Transverse colon (tissue), 4 donors: ENCODE data around the gene LAMC1. TPM values are rescaled to one million over a fixed set of nuclear protein-coding genes. Genes with fewer than 3 reads are reported as not detected.

ENCODE experiments used
- DNase-seq: peaks from one replicate; pipeline ENCODE4 v3.0.0-alpha.2; 2019
- H3K27ac ChIP-seq, 4 donors: fragments of 200-600 bp; sonication (generic); 2 replicates each; pipeline ENCODE4 v1.5.1; 2016 to 2018; ENCODE audit warnings: inconsistent platforms in 4 of 4
- H3K27me3 ChIP-seq: fragments of 200-600 bp; sonication (generic); 2 replicates; pipeline ENCODE4 v1.5.1; 2017; ENCODE audit warnings: inconsistent platforms
- H3K36me3 ChIP-seq, 4 donors: fragments of 200-600 bp; sonication (generic); 2 replicates each; pipeline ENCODE4 v1.5.1; 2017 to 2019; ENCODE audit warnings: inconsistent platforms in 4 of 4
- H3K4me1 ChIP-seq, 4 donors: fragments of 200-600 bp; sonication (generic); 2 replicates each; pipeline ENCODE4 v1.5.1; 2017 to 2020; ENCODE audit warnings: inconsistent platforms in 4 of 4
- H3K4me3 ChIP-seq, 4 donors: fragments of 200-600 bp; sonication (generic); 1 replicate in 1 of 4; 2 replicates in 3 of 4; pipeline versions ENCODE4 v1.5.1 to v1.6.1; 2017 to 2019; ENCODE audit warnings: inconsistent platforms in 4 of 4
- H3K9me3 ChIP-seq, 2 donors: fragments of 200-600 bp; sonication (generic); 2 replicates each; pipeline ENCODE4 v1.5.1; 2017 to 2019; ENCODE audit warnings: inconsistent platforms in 2 of 2
- CTCF ChIP-seq, 5 experiments: fragments of 200-600 bp in 3 of 5; fragments of 450-650 bp in 2 of 5; sonication (generic) in 3 of 5; IDR thresholded peaks; 1 replicate in 2 of 5; 2 replicates in 3 of 5; pipeline ENCODE4 v1.5.1; 2016 to 2017; ENCODE audit warnings: antibody characterized with exemption in 5 of 5, inconsistent platforms in 3 of 5, mild to moderate bottlenecking in 2 of 5, moderate library complexity in 1 of 5
- EP300 ChIP-seq: sonication (generic); formaldehyde crosslinking; IDR thresholded peaks from one replicate; pipeline ENCODE4 v1.6.1; 2017; ENCODE audit warnings: antibody characterized with exemption, low read depth
- POLR2A ChIP-seq: fragments of 450-650 bp; IDR thresholded peaks from one replicate; pipeline ENCODE4 v1.6.1; 2016; ENCODE audit warnings: antibody characterized with exemption, mild to moderate bottlenecking, moderate library complexity
- POLR2AphosphoS5 ChIP-seq, 3 donors: sonication (generic); formaldehyde crosslinking; IDR thresholded peaks; one replicate each; pipeline ENCODE4 v1.6.1; 2016; ENCODE audit warnings: antibody characterized with exemption in 3 of 3
- WGBS, 2 donors: methylation state at CpG; one replicate each; pipeline ENCODE4 v1.1.5; 2018; ENCODE audit warnings: low coverage in 1 of 2; 5-methylcytosine and 5-hydroxymethylcytosine counted together
- in situ Hi-C, 4 donors: fragments of 200-750 bp; cut with MboI; loops; one replicate each; pipeline versions ENCODE4 v1.15.0 to v1.15.1; 2017; ENCODE audit warnings: low sequenced_read_pairs in 3 of 4, low pct_ligation_motif_present in 1 of 4, low pct_unique_long_range_greater_than_20kb in 1 of 4
- intact Hi-C: fragments of 100-400 bp; cut with DNase I; formaldehyde crosslinking; loops from one replicate; pipeline ENCODE4 v1.15.1; 2023; ENCODE audit warnings: low total_unique reads
- total RNA-seq, 4 donors: library from RNA; depleted of rRNA; stranded (reverse); fragments of >200 nt; gene quantifications; one replicate each; pipeline ENCODE4 v1.1.0, GENCODE V29; 2016

The LAMC1 gene
- total RNA-seq, 4 donors from 2014 or later, result 77.7 to 633 (median 138) TPM

DNA sequence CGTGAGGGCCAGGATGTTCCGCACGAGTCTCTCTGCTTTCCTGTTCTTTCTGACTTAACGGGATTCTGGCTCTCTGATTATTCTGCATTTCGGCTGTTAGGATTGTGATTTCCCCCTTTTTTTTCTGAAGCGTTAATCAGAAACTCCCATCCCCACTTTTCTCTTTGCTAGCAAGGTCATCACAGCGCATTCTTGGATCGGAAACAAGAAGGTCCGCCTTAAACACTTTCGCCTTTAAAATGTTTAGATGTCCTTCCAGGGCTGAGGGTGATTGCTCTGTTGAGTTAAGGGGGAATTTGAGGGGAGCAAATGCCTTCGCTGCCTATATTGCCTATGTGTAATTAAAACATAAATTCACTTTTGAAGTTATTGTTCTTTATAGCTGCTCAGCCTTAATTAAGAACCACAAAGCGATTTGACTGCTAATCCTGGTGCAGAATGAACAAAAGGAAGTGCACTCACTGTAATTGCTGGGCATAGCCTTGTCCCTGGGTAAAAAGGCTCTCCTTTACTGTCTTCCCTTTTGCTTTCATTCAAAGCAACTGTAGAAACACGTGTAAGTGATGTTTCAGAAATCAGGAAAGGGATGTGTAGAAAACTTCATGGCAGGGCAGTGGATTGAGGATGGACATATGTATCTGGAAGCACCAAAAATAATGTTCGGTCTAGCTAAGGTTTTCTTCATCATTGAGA lies 1.2 kb downstream of the LAMC1 start:
- Histone ChIP-seq H3K9me3 (no peaks in the 10 kb centered on the region), H3K27me3 (peaks cover 6% of the 10 kb centered on the region), H3K27ac (peak overlapping the region; percentile 96 to 99 (median 97)), H3K36me3 (no peaks in the 10 kb centered on the region), H3K4me1 (peaks cover 0 to 39% (median 13%) of the 10 kb centered on the region in 4 donors), H3K4me3 (peak overlapping the region; percentile 77 to 88 (median 86))
- no peak for DNase-seq
- TF ChIP-seq POLR2AphosphoS5 (IDR thresholded peaks at IDR 0.05), result no peak
- intact Hi-C loops, result loop anchor here (10.0 kb wide), 2 partner anchors 60 to 190 kb away; no protein-coding TSS in a partner anchor
- in situ Hi-C loops, result no loop called here
- 5 to 7% methylated on average over 10 to 14 of the region's 14 CpGs for WGBS, 2 donors

- no peaks in the 10 kb centered on the region for H3K9me3 ChIP-seq
- H3K36me3 ChIP-seq, result no peaks in the 10 kb centered on the region
- H3K27me3 ChIP-seq, result peaks cover 6% of the 10 kb centered on the region
- H3K4me1 ChIP-seq, result peaks cover 0 to 44% (median 16%) of the 10 kb centered on the region in 4 donors
- H3K27ac ChIP-seq, result peak overlapping the region; percentile 96 to 99 (median 97)
- TF ChIP-seq POLR2AphosphoS5 (IDR thresholded peaks at IDR 0.05) (no peak), CTCF (IDR thresholded peaks at IDR 0.05) (no peak), POLR2A (no peak), EP300 (no peak)
- DNase-seq, result no peak
- in situ Hi-C loops (no loop called here), intact Hi-C loops (loop anchor here (10.0 kb wide), 2 partner anchors 60 to 190 kb away; no protein-coding TSS in a partner anchor)
- 25 to 32% methylated on average over 3 of the region's 3 CpGs for WGBS, 2 donors
- H3K4me3 ChIP-seq, result peak overlapping the region; percentile 77 to 88 (median 86)
These were observed 1.8 kb downstream of the LAMC1 start for GRCh38 chr1:183025010-183025337.

DNA sequence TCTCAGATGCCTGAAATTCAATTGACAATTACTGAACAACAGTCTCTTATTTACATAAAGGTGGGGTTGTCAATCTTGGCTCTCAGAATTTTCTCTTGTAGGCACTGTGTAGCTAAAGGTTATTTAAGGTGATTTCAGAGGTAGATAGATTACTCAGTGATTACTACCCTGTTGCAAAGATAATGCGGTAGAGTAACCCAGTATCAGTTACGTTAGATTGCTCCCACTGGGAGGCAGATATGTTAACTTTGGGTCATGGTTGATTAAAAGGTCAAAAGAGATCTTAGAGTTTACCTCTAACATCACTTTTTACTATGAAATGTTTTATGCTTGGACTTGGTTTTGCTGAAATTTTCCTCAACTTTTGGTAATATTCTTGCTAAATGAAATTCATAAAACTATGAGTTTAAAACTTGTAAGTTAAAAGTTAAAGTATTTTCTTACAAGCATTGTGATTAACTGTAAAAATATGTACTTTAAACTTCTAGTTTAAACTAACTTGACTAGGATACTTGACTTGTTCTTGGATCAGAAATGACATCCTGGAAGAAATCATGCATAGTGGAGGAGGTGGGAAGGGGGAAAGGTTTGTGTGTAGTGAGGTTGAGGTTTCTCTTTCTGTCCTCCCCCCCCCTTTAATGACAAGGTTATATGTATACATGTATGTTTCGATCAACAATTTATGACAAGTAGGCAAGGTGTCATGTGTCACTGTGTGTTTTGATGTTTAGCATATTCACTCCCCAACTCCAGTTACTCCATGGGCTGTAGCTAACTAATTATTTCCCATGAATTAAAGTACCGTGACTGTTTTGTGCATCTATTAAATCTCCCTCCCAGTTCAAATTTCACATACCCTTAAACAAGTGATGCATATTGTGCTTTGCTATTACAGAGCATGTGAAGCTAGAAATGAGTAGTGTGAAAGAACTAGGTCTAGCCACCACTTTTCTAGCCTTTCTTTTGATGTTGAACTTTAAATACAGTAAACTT lies 2.9 kb downstream of the LAMC1 start:
- Histone ChIP-seq H3K4me3 (peak overlapping the region in 3 of 4 donors; percentile 77 to 87 (median 84)), H3K27ac (peak overlapping the region; percentile 96 to 99 (median 97)), H3K27me3 (peaks cover 5% of the 10 kb centered on the region), H3K9me3 (no peaks in the 10 kb centered on the region), H3K4me1 (peaks cover 5 to 52% (median 17%) of the 10 kb centered on the region in 4 donors), H3K36me3 (no peaks in the 10 kb centered on the region)
- in situ Hi-C loops, result no loop called here
- WGBS, 2 donors, result 27 to 51% methylated on average over 4 of the region's 4 CpGs
- TF ChIP-seq EP300, result no peak
- TF ChIP-seq CTCF (IDR thresholded peaks at IDR 0.05), result no peak
- TF ChIP-seq POLR2A, result no peak
- TF ChIP-seq POLR2AphosphoS5 (IDR thresholded peaks at IDR 0.05), result no peak
- DNase-seq, result no peak
- intact Hi-C loops, result loop anchor here (10.0 kb wide), 2 partner anchors 61 to 189 kb away; no protein-coding TSS in a partner anchor

DNA sequence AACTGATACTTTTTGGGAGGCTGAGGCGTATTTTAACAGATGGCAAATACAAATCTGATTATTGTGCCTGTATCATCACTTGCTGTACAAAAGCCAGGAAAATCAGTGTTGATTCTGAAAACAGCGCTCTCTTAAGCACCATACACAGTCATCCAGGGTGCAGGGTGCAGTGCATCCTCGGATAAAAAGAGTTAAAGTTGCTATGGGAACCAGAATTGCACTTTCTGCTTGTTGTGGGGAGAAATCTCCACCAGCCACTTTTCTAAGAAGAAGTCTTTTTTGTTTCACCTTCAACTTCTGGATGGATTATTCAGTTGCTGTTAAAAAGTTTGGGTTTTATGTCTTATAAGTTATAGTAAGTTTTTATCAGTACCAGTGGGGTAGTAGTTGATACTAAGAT lies 3.8 kb downstream of the LAMC1 start:
- no peak for DNase-seq
- intact Hi-C loops, result loop anchor here (10.0 kb wide), 2 partner anchors 62 to 188 kb away; no protein-coding TSS in a partner anchor
- Histone ChIP-seq H3K27me3 (no peaks in the 10 kb centered on the region), H3K36me3 (no peaks in the 10 kb centered on the region), H3K4me3 (peak overlapping the region in 2 of 4 donors; percentile 77 to 84), H3K4me1 (peaks cover 5 to 56% (median 13%) of the 10 kb centered on the region in 4 donors), H3K27ac (peak overlapping the region; percentile 15 to 99 (median 96)), H3K9me3 (no peaks in the 10 kb centered on the region)
- in situ Hi-C loops, result no loop called here
- 62 to 73% methylated on average over 1 to 3 of the region's 3 CpGs for WGBS, 2 donors
- TF ChIP-seq POLR2A, result no peak
- TF ChIP-seq POLR2AphosphoS5 (IDR thresholded peaks at IDR 0.05), result no peak
- TF ChIP-seq CTCF (IDR thresholded peaks at IDR 0.05), result no peak
- TF ChIP-seq EP300, result no peak
